Measurements from ENCODE around the gene STYK1.
"Not testable (repeated sequence)": the region's sequence is repeated elsewhere in the genome, so short reads cannot be mapped to it uniquely, and the experiment has no call there.

Gene STYK1

DNA sequence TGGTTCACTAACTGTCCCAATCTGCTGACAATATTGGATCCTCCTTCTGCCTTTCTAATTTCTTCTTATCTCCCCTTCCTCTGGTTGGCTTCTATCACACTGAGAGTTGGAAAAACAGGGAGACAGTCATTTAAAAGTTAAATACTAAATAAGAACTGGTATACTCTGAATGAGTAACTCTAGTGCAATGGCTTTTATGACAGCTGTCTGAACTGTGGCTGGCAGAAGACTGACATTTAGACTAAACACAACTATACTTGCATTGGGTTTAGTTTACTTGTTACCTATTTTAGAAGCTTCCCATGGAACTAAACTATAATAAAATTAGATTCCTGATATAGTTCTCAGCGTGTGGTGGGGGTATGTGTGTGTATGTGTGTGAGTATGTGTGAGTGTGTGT lies 52.6 kb downstream of the STYK1 start:
- H3K9me3 ChIP-seq (ENCODE audit: control insufficient read depth, insufficient read depth, low read length) = no peaks in the 10 kb centered on the region
- no peak overlapping the region for H3K9ac ChIP-seq (ENCODE audit: low read depth, low read length)
- H3K36me3 ChIP-seq (ENCODE audit: insufficient read depth, low read length) = no peaks in the 10 kb centered on the region
- H3K4me1 ChIP-seq (ENCODE audit: insufficient read depth, low read length) = no peaks in the 10 kb centered on the region

DNA sequence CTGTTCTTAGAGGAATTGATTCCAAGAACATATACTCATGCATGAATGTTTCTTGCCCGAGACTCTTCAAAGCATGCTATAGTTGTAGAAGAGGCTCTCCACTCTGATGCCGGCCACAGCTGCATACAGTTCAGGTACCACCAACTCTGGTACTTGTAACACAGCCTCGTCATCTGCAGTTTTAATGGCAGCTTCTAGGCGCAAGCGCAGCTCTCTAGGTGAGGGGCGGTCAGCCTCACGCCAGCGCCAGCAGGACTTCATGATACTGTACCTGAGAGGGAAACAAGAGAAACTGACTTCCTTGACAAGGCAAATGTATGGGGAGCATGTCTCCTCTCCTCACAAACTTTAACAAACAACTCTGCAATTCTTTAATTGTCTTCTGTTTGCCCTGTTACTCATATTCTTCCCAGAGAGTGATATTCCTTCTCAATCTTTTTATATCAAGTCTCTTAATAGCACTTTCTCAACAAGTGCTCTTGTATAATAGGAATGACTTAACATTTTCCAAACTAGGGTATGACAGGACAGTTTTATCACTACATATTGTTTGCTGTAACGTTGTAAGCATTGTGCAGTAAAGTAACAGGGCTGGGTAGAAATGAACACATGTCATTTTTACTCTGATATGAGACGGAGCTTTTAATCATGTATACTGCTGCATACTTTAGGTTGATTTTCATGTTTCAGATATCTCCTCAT lies 53.6 kb downstream of the STYK1 start:
- no peaks in the 10 kb centered on the region for H3K9me3 ChIP-seq (ENCODE audit: control insufficient read depth, insufficient read depth, low read length)
- H3K9ac ChIP-seq (ENCODE audit: low read depth, low read length) = no peak overlapping the region
- H3K4me1 ChIP-seq (ENCODE audit: insufficient read depth, low read length) = no peaks in the 10 kb centered on the region
- no peaks in the 10 kb centered on the region for H3K36me3 ChIP-seq (ENCODE audit: insufficient read depth, low read length)

DNA sequence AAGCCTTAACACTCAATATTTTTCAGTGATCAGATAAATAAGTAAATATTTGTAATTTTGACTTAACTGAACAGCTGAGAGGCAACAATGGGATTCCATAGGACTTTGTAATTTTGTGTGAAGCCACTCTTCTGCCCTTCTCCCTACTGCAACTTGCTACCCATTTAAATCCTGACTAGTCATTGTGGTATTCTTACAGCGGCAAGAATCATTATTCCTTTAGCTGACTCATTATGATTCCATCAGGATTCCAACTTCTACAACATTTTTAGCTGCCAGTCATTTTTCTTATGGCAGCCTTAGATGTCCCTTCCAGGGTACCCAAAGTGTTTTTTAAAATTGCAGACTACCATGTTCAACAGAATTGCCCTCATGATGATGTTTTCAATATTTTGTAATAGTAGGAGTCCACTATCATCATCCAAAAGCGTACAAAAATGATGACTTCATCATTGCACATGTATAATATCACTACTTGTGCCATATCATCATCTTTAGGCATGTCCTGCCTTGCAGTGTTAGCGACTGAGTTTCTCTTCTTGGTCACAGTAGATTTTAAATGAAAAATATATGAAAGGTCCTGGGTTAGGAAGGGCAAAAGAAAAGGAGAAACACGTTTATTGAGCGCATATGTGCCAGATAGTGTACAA lies 55.4 kb downstream of the STYK1 start:
- no peak overlapping the region for H3K9ac ChIP-seq (ENCODE audit: low read depth, low read length)
- no peaks in the 10 kb centered on the region for H3K36me3 ChIP-seq (ENCODE audit: insufficient read depth, low read length)
- no peaks in the 10 kb centered on the region for H3K4me1 ChIP-seq (ENCODE audit: insufficient read depth, low read length)
- no peaks in the 10 kb centered on the region for H3K9me3 ChIP-seq (ENCODE audit: control insufficient read depth, insufficient read depth, low read length)

DNA sequence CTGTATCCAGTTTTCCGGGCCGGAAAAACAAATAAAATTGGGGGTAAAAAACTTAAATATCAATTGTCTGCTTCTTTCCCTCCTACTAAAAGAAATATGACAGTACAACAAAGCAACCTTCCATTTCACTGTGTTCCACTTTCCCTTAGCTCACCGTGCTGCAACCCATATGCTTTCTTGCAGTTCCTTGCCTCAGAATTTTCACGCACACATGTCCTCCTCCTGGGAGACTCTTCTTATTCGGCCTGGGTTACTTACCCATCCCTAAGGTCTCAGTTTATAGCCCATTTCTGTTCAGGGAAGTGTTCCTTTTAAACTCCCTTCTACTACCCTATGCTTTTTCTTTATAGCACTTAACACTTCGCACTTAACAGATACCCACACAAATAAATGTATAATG lies 56.0 kb downstream of the STYK1 start:
- no peaks in the 10 kb centered on the region for H3K9me3 ChIP-seq (ENCODE audit: control insufficient read depth, insufficient read depth, low read length)
- no peaks in the 10 kb centered on the region for H3K4me1 ChIP-seq (ENCODE audit: insufficient read depth, low read length)
- H3K9ac ChIP-seq (ENCODE audit: low read depth, low read length) = no peak overlapping the region
- H3K36me3 ChIP-seq (ENCODE audit: insufficient read depth, low read length) = no peaks in the 10 kb centered on the region; the same call in 1 of the 2 replicates

DNA sequence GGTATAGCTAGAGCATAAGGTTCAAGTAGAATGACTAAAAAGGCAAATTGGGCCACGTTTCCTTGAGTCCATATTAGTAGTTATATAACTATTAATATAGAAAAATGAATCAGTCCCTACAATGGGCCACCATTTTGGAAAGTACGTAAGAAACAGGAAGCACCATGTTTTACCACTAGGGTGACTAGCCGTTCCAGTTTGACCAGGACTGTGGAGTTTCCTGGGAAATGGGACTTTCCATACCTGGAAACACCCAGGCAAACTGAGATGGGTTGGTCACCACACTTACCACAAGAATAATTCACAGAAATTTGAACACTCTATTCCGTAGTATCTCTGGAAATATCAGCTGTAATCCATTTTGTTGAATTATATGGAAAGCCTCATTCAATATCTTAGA lies 58.3 kb downstream of the STYK1 start:
- H3K4me1 ChIP-seq (ENCODE audit: insufficient read depth, low read length) = peaks cover 3% of the 10 kb centered on the region; the same call in 1 of the 2 replicates
- no peaks in the 10 kb centered on the region for H3K9me3 ChIP-seq (ENCODE audit: control insufficient read depth, insufficient read depth, low read length)
- H3K9ac ChIP-seq (ENCODE audit: low read depth, low read length) = no peak overlapping the region
- no peaks in the 10 kb centered on the region; the same call in 1 of the 2 replicates for H3K36me3 ChIP-seq (ENCODE audit: insufficient read depth, low read length)

DNA sequence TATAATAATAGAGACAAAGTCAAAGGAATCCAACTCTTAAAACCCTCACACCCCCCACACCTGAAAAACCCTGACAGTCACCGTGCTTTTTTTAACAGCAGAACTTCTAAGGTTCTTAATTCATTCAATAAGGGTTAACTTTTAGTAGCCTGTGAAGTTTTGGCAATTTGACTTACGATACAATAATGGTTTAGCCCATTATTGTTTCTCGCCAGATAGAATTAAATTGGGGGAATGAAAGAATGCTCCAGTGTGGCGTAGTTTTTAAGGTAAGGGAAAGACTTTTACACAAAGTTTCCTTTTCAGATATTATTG lies 59.8 kb downstream of the STYK1 start:
- H3K9me3 ChIP-seq (ENCODE audit: control insufficient read depth, insufficient read depth, low read length) = no peaks in the 10 kb centered on the region
- H3K4me1 ChIP-seq (ENCODE audit: insufficient read depth, low read length) = peaks cover 3% of the 10 kb centered on the region; the same call in 1 of the 2 replicates
- no peaks in the 10 kb centered on the region; the same call in none of the 2 replicates for H3K36me3 ChIP-seq (ENCODE audit: insufficient read depth, low read length)
- peak overlapping the region; percentile 86 for H3K9ac ChIP-seq (ENCODE audit: low read depth, low read length)

DNA sequence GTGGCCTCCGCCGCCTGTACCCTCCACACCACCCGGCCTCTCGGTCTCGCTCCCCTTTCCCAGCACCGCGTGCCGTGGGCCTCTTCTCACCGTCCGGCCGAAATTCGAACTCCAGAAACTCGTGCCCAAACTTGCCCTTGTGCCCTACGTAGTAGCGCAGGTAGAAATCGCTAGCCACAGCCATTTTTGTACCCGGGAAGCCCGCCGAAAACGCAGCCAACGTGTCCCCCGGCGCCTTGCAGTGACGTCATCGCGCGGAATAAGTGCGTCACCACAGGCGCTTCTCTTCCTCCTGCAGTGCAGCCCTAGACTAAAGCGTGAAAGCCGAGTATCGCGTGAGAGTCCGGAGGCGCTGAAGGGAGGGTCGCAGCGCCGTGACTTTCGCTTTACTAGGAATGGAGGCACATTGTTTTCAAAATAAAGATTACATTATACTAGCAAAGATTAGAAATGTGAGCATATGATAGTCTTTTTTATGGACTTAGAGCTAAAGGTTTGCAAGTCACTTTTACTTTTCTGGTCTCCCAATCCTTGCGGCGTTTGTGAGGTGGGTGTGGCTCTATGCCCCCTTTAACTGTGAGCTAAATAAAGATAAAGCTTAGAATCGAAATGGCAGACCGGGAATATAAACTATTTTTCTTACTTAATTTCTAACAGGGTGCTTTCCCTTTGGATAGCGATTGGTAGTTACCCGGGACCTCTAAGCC lies 60.4 kb downstream of the STYK1 start, which contains the start of gene MAGOHB:
MAGOHB (minus strand) TSS at position 261 of the 707 bp plus-strand sequence; CDS start at position 184, 77 bp downstream.
- no peaks in the 10 kb centered on the region for H3K9me3 ChIP-seq (ENCODE audit: control insufficient read depth, insufficient read depth, low read length)
- peak within 1 kb of the TSS; percentile 86 for H3K9ac ChIP-seq (ENCODE audit: low read depth, low read length)
- peaks cover 3% of the 10 kb centered on the region; the same call in 1 of the 2 replicates for H3K4me1 ChIP-seq (ENCODE audit: insufficient read depth, low read length)
- H3K36me3 ChIP-seq (ENCODE audit: insufficient read depth, low read length) = no peaks in the 10 kb centered on the region; the same call in none of the 2 replicates

DNA sequence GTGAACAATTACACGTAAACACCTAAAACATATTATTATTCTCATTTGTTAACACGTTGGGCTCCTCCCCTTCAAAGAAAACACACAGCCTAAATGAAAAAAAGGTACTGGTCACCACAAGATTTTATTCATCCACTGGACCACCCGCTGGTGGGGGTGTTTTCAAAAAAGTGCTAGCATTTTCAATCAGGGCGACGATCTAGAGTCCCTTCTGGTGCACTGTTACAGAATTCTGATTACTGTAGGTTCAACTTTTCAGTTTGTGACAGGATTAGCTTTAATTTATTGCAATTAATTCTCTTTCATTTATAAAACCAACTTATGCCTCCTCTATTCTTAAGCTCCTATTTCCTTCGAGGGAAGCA lies 60.9 kb downstream of the STYK1 start:
- H3K4me1 ChIP-seq (ENCODE audit: insufficient read depth, low read length) = peaks cover 3% of the 10 kb centered on the region; the same call in 1 of the 2 replicates
- H3K36me3 ChIP-seq (ENCODE audit: insufficient read depth, low read length) = no peaks in the 10 kb centered on the region; the same call in none of the 2 replicates
- peak overlapping the region; percentile 86 for H3K9ac ChIP-seq (ENCODE audit: low read depth, low read length)
- no peaks in the 10 kb centered on the region for H3K9me3 ChIP-seq (ENCODE audit: control insufficient read depth, insufficient read depth, low read length)

DNA sequence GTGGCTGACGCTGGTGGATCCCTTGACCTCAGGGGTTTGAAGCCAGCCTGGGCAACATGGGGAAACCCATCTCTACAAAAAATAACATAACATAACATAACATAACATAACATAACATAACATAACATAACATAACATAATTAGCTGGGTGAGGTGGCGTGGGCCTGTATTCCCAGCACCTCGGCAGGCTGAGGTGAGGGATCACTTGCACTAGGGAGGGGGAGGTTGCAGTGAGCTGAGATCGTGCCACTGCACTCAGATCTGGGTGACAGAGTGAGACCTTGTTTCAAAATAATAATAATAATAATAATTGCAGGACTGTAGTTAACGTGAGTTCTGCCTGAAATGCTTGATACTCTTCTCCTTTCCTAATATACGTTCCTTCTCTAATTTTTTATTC lies 61.7 kb downstream of the STYK1 start:
- Histone ChIP-seq H3K4me1 (ENCODE audit: insufficient read depth, low read length) (peaks cover 3% of the 10 kb centered on the region; the same call in 1 of the 2 replicates), H3K9me3 (ENCODE audit: control insufficient read depth, insufficient read depth, low read length) (no peaks in the 10 kb centered on the region), H3K36me3 (ENCODE audit: insufficient read depth, low read length) (no peaks in the 10 kb centered on the region; the same call in none of the 2 replicates), H3K9ac (ENCODE audit: low read depth, low read length) (0 out of 2 replicates have a peak overlapping the region, but pooled peaks have one; percentile 86)

DNA sequence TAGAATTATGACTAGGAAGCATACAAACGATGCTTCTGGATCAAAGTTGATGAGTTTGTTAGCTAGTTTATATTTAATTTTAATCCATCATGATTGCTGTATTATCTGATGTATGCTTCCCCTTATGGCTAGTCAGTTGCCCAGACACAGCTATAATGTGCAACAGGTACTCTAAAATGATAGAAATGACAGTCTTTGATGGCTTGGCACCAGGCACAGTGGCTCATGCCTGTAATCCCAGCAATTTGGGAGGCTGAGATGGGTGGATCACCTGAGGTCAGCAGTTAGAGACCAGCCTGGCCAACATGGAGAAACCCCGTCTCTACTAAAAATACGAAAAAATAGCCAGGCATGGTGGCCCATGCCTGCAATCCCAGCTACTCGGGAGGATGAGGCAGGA lies 62.6 kb downstream of the STYK1 start:
- not testable (repeated sequence) for H3K9ac ChIP-seq (ENCODE audit: low read depth, low read length); H3K4me1 ChIP-seq (ENCODE audit: insufficient read depth, low read length); H3K9me3 ChIP-seq (ENCODE audit: control insufficient read depth, insufficient read depth, low read length); H3K36me3 ChIP-seq (ENCODE audit: insufficient read depth, low read length)

DNA sequence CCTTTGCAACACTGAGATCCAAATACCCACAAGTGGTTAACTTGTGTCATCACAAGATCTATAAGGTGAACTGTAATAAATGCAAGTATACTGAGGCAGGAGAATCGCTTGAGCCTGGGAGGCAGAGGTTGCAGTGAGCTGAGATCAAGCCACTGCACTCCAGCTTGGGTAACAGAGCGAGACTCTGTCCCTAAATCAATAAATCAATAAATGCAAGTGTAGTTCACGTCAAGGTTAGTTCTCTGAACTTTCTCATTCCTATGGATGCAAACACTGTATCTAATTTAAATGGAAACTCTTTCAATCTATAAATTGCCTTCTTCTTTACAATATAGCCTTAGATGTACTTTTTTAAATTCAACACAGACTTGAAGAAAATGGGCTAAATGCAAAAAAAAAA lies 63.7 kb downstream of the STYK1 start:
- Histone ChIP-seq H3K9me3 (ENCODE audit: control insufficient read depth, insufficient read depth, low read length) (no peaks in the 10 kb centered on the region), H3K4me1 (ENCODE audit: insufficient read depth, low read length) (peaks cover 3% of the 10 kb centered on the region; the same call in 1 of the 2 replicates), H3K9ac (ENCODE audit: low read depth, low read length) (no peak overlapping the region), H3K36me3 (ENCODE audit: insufficient read depth, low read length) (no peaks in the 10 kb centered on the region; the same call in none of the 2 replicates)

DNA sequence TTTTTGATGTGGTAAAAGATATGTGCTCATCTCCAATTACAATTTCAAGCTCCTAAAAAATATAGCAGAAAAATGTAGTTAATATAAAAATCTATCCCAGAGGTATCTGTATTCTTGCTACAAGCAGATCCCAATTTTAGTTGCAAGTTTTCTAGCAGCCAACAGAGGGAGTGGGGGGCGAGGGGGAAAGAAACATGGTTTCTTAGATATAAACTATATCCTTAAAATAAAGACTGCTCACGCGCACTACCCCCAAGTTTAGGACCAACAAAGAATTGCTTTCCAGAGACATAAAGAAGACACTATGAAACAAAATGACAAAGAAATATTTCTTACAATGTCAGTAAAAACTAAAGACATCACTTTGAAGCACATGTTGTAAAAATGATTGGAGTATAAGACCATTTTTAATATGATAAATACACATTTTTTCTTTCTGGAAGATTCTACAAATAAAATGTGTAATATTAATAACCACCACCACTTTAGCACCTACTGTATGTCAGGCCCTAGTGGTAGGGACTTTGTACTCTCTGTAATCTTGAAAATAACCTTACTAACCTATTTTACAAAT lies 65.9 kb downstream of the STYK1 start:
- Histone ChIP-seq H3K36me3 (ENCODE audit: insufficient read depth, low read length) (no peaks in the 10 kb centered on the region; the same call in none of the 2 replicates), H3K4me1 (ENCODE audit: insufficient read depth, low read length) (peaks cover 3% of the 10 kb centered on the region; the same call in 1 of the 2 replicates), H3K9ac (ENCODE audit: low read depth, low read length) (no peak overlapping the region), H3K9me3 (ENCODE audit: control insufficient read depth, insufficient read depth, low read length) (no peaks in the 10 kb centered on the region)

DNA sequence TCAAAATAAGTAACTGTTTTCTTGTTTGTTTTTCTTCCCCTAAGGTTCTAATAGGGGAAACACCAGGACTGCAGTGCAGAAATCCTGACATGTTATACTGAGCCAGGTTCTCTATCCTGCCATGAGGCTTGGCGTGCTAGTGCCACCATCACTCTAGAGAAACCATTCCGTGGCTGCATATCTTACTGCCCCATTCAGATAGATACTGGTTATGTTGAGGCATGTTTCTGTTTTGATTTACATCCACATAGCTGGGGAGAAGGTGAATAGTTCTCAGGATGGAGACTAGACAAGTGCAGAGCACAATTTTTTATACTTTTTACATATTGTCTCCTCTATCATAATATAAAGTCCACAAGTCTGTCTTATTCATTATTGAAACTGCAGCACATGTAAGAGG lies 72.0 kb downstream of the STYK1 start:
- Histone ChIP-seq H3K36me3 (ENCODE audit: insufficient read depth, low read length) (peaks cover 7% of the 10 kb centered on the region), H3K4me1 (ENCODE audit: insufficient read depth, low read length) (no peaks in the 10 kb centered on the region), H3K9me3 (ENCODE audit: control insufficient read depth, insufficient read depth, low read length) (no peaks in the 10 kb centered on the region), H3K9ac (ENCODE audit: low read depth, low read length) (no peak overlapping the region)

DNA sequence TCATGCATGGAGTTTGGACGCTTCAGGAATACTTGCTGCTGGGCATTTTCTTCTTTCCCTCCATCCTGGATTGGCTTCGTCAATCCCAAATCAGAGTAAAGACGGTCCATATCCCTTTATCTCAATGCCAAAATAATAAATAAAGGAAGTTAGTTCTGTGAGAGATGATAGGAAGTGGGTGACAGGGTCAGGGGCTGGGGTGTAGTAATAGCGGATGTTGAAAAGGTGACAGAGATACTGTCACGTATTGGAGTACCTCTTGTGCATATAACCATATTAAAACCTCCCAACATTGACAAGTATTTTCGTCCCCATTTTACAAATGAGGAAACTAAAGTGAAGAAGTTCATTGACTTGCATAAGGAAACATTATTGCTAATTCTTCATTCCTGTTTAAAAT lies 72.9 kb downstream of the STYK1 start:
- H3K9me3 ChIP-seq (ENCODE audit: control insufficient read depth, insufficient read depth, low read length) = no peaks in the 10 kb centered on the region
- no peak overlapping the region for H3K9ac ChIP-seq (ENCODE audit: low read depth, low read length)
- no peaks in the 10 kb centered on the region for H3K4me1 ChIP-seq (ENCODE audit: insufficient read depth, low read length)
- peaks cover 7% of the 10 kb centered on the region for H3K36me3 ChIP-seq (ENCODE audit: insufficient read depth, low read length)
